Bone marrow (tissue), 2 donors: ENCODE data around the gene ACOT13.
A peak's percentile ranks its signal among the peaks of the same experiment; 100 is the strongest.
"Not testable (repeated sequence)": the region's sequence is repeated elsewhere in the genome, so short reads cannot be mapped to it uniquely, and the experiment has no call there.

Experiments
- DNase-seq, 2 donors: peaks; one replicate each; lab custom pipeline; 2025; lab: John Stamatoyannopoulos, UW

ACOT13 gene

DNA sequence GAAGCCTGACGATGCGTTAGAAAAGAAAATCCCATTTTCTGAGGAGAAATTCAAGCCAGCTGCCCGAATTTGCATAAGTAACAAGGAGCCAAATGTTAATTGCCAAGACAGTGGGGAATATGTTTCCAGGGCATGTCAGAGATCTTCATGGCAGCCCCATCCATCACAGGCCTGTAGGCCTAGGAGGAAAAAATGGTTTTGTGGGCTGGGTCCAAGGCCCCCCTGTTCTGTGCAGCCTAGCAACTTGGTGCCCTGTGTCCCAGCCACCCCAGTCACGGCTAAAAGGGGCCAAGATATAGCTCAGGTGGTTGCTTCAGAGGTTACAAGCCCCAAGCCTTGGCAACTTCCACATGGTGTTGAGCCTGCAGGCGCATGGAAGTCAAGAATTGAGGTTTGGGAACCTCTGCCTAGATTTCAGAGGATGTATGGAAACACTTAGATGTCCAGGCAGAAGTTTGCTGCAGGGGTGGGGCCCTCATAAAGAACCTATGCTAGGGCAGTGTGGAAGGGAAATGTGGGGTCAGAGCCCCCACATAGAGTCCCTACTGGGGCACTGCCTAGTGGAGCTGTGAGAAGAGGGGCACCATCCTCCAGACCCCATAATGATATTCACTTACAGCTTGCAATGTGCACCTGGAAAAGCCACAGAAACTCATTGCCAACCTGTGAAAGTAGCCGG is 64.7 kb downstream of the ACOT13 start:
- not testable (repeated sequence) for DNase-seq

DNA sequence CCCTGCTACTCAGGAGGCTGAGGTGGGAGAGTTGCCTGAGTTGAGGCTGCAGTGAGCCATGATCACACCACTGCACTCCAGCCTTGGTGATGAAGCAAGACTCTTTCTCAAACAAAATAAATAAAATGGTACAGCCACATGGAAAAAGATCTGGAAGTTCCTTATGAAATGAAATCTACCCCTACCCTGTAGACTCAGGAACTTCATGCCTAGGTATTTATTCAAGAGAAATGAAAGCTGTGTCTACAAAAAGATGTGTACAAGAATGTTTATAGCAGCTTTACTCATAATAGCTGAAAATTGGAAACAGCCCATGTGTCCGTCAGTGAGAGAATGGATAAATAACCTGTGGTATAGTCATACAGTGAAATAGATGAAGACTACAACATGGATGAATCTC is 67.3 kb downstream of the ACOT13 start:
- no peak for DNase-seq

DNA sequence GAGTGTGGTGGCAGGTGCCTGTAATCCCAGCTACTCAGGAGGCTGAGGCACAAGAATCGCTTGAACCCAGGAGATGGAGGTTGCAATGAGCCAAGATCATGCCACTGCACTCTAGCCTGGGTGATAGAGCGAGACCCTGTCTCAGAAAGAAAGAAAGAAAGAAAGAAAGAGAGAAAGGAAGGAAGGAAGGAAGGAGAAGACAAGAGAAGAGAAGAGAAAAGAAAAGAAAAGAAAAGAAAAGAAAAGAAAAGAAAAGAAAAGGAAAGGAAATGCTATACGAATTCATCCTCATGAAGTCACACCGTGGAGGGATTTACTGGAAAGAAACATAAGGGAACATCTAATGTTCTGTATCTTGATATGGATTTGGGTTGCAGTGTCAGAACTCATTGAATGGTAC is 67.8 kb downstream of the ACOT13 start:
- not testable (repeated sequence) for DNase-seq

DNA sequence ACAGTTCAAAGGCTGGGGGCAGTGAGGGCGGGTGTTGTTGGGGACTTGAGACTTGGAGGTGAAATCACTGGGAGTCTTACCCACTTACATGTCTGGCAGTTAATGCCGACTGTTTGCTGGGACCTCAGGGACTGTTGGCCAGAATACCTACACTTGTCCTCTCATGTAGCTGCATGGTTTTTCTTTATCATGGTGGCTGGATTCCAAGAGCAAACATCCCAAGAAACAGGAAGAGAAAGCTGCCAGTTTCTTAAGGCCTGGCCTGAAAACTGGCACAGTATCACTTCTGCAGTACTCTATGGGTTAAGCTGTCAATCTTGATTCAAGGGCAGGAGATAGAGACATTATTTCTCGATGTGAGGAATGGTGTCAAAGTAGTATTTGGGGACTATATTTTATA is 71.9 kb downstream of the ACOT13 start:
- no peak for DNase-seq

DNA sequence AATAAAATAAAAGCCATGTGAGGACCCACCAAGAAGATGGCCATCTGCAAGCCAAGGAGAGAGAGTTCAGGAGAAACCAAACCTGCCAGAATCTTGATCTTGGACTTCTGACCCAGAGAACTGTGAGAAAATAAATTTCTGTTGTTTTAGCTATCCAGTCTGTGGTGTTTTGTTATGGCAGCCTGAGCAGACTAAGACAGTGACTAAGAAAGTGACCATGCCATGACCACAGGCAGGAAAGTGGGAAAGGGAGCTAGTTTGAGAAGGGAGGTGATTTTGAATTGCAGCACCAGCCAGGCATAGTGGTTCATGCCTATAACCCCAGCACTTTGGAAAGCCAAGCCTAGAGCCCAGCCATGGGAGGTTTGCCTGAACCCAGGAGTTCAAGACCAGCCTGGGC is 74.0 kb downstream of the ACOT13 start:
- no peak for DNase-seq

DNA sequence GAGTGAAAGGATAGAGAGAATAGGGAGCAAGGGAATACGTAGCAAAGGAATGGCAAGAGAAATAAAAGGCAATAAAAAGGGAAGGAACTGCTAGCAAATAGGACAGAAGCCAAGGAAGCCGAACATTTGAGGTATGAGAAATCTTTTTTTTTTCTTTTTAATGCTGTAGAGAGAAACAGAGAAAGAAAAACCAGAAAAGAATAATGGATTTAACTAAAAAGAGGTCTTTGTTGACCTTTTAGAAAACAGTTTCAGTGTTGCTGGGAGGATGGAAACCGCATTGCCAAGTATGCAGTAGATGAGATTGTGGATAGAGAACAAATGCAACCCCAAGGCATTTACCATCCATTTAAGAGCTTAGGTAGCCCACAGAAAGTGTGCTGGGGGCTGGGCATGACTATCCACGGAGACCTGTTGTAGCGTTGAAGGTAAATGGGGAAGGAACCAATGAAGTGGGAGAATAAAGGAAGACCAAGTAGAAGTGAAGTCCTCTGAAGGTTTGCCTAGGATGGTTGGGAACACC is 75.4 kb downstream of the ACOT13 start:
- no peak for DNase-seq

DNA sequence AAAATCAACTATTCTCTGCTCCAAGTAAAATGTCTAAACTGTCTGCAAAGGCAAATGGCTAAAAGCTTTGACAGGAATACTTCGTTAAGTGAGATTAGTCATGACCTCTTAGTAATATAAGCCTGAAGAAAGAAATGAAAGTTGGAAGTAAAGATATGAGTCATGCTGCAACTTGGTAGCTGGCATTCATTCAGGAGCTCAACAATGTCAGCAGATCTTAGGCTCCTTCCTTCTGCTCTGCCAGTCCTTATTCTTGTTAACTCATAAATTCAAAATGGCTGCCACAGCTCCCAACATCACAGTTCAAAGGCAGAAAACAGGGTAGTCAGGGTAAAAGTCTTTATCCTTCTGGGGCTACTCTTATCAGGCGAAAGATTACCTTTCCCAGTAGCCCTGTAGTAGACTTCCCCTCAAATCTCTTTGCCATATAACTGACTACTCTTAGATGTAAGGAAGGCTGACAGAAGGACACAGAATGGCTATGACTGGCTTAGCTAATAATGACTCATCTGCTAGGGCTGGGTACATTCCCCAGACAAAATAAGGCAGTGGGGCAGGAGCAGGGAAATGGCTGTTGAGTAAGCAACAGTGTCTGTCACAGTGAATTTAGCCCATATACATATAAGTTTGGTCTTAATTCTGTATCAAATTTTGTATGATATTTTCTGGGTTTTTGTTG is 76.5 kb downstream of the ACOT13 start:
- DNase-seq: peak; percentile 70 to 95

DNA sequence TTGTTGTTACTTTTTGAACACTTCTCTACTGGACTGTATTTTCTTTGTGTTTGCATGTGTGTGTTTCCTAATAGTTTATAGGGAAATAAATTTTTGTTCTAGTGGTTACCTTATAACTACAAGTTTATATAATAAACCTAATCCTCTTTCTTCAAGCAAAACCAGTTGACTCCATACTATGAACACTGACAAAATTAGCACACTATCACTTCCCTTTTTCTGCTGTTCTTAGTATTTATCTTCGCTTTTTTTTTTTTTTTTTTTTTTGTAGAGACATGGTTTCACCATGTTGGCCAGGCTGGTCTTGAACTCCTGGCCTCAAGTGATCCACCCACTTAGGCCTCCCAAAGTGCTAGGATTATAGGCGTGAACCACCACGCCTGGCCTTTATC is 77.1 kb downstream of the ACOT13 start:
- peak in 1 of 2 donors; percentile 69 for DNase-seq

DNA sequence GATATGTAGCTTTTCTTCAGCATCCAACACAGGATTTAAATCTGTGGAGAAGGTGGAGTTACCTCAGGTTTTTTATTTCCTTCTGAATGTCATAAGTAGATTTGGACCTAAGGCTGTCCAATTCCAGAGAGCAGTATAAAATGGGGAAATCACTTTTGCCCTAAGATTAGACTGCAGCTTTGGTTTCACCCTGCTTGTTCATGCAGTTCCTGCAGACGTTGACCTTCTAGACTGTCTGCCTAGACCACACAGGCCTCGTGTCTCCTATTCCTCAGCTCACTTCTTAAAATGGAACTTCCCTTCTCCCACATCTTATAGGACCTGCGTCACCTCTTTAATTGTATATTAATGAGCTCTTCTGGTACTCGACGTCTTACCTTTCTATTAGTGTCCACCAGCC is 78.0 kb downstream of the ACOT13 start:
- DNase-seq: no peak

DNA sequence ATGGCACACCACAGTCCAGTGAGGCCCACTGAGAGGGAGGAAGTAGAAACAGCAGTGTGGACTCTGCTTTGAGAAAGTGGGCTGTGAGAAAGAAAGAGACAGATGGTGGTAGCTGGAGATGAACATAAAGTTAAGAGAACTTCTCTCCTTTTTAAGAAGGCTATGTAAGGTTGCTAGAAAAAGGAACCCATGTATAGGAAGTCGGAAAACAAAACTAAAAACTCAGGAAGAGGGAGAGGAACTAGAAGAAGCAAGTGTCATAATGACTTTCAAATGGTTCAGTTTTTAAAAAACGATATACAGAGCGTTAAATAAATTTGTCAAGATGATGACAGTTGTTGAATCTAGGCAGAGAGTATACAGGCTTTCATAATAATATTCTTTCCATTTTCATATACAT is 82.4 kb downstream of the ACOT13 start:
- DNase-seq: peak in 1 of 2 donors; percentile 57

DNA sequence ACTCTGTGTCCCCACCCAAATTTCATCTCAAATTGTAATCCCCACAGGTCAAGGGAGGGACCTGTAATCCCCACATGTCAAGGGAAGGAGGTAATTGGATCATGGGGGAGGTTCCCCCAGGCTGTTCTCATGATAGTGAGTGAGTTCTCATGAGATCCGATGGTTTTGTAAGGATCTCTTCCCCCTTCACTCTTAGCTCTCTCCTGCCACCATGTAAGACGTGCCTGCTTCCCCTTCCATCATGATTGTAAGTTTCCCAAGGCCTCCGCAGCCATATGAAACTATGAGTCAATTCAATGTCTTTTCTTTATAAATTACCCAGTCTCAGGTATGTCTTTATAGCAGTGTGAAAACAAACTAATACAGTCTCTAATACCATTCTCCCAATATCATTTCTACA is 84.0 kb downstream of the ACOT13 start:
- DNase-seq: not testable (repeated sequence)

DNA sequence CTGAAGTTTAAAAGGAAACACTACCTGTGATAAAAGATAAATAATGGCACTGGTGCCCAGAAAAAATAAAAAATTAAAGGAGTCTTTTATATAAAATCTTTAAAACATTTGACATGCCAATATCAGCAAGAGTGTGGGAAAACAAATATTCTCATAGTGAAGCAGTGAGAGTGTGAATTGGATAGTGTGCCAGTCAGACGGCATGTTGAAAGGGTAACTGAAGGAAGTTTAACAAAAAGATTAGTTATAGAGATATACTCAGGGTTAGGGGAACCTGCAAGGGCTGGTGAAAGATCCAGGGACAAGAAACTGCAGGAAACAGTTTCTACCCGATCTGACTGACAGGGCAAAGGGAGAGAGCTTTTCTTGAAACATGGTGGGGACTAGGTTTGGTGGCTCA is 85.6 kb downstream of the ACOT13 start:
- DNase-seq: no peak

DNA sequence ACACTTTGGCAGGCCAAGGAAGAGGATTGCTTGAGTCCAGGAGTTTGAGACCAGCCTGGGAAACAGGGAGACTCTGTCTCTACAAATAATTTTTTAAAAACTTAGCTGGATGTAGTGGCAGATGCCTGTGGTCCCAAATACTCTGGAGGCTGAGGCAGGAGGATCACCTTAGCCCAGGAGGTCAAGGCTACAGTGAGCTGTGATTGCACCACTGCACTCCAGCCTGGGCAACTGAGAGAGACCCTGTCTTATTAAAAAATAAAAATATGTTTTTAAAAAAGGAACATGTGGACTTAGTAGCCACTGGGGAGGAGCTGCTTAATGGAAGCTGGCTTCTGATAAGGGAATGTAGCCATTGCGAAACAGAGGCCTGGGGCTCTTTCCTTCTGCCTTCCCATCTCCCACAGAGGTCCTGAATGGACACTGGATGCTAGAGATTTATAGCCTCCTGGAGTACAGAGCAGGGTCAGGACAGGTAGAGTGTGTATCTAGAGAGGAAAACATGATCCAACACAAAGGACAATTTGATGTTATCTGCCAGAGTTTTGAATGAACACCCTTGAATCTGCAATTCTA is 86.1 kb downstream of the ACOT13 start:
- no peak for DNase-seq

DNA sequence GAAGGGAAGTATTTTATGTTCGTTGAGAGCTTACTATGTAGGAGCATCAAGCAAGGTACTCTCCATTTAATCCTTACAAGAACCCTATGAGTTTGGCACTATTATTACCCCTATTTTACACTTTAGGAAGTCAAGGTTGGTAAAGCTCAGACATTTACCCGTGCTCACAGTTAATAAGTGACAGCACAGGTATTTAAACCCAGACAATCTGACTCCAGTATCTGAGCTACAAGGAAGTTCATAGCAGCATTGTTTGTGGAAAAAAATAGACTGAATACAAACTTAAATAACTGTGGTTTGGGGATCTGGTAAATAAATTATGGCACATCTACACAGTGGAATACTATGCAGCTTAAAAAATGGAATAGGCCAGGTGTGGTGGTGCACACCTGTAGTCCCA is 86.7 kb downstream of the ACOT13 start:
- no peak for DNase-seq

DNA sequence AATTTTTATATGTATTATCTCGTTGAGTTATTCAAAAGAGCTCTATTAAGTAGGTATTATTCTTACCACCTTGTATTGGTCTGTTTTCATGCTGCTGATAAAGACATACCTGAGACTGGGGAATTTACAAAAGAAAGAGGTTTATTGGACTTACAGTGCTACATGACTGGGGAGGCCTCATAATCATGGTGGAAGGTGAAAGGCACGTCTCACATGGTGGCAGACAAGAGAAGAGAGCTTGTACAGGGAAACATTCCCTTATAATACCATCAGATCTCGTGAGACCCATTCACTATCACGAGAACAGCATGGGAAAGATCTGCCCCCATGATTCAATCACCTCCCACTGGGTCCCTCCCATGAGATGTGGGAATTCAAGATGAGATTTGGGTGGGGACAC is 87.5 kb downstream of the ACOT13 start:
- DNase-seq: not testable (repeated sequence)
